HepG2 (cell line): ENCODE results near the gene TMEM220. TPM values are rescaled to one million over a fixed set of nuclear protein-coding genes. Genes with fewer than 3 reads are reported as not detected.

Experiments
- ATAC-seq: fragments of 200-7000 bp; cut with Tn5 transposase; 3 replicates; pipeline ENCODE4 v1.9.1; 2020; ENCODE audit warnings: mild to moderate bottlenecking, moderate library complexity
- BruUV-seq: library from RNA; stranded (reverse); fragments of 400-500 nt; replicated peaks from 2 replicates; lab custom pipeline; 2021; lab: Mats Ljungman, UMichigan
- CTCF ChIA-PET: fragments of 300-600 bp; formaldehyde crosslinking; extraction: SDS; loops from one replicate; lab custom pipeline; 2021; ENCODE audit warnings: low total read pairs, inconsistent platforms, low intra/inter-chr PET ratio; lab: Yijun Ruan, JAX
- POLR2A ChIA-PET: fragments of 350-600 bp; sonication (Branson Sonifier 250); formaldehyde crosslinking; loops from one replicate; lab custom pipeline; 2020; ENCODE audit warnings: antibody characterized with exemption, inconsistent platforms; lab: Yijun Ruan, JAX
- DNase-seq: peaks from one replicate; pipeline ENCODE4 v3.0.0-alpha.2; 2015; ENCODE audit warnings: low spot score
- FAIRE-seq: peaks from 3 replicates; lab custom pipeline; 2011; peaks lifted over from hg19 to GRCh38; lab: Jason Lieb, UNC
- H2AFZ ChIP-seq: one replicate; pipeline ENCODE4 v1.6.1; 2011; ENCODE audit warnings: low read length, inconsistent platforms
- H3K27ac ChIP-seq: fragments of 300-600 bp; 3 replicates; pipeline ENCODE4 v1.8.0; 2011; ENCODE audit warnings: mixed run types, mild to moderate bottlenecking, mixed read lengths, low read length, inconsistent platforms; ENCODE audit not compliant: insufficient read depth; ENCODE audit errors: extremely low read length
- H3K27me3 ChIP-seq, 2 experiments: fragments of 200-600 bp in 1 of 2; 2 replicates in 1 of 2; 3 replicates in 1 of 2; pipeline versions ENCODE4 v1.6.0 to v1.8.0; 2011; ENCODE audit warnings: low read length in 2 of 2, mild to moderate bottlenecking in 2 of 2, moderate library complexity in 2 of 2, inconsistent platforms in 1 of 2; ENCODE audit not compliant: insufficient read depth in 2 of 2, control insufficient read depth in 1 of 2
- H3K36me3 ChIP-seq, 2 experiments: fragments of 200-600 bp in 1 of 2; replicated peaks in 1 of 2; 2 replicates in 1 of 2; 3 replicates in 1 of 2; pipeline versions ENCODE4 v1.5.1 to v1.8.0; 2011; ENCODE audit warnings: low read length in 2 of 2, inconsistent platforms in 1 of 2; ENCODE audit not compliant: insufficient read depth in 2 of 2, control insufficient read depth in 1 of 2
- H3K4me1 ChIP-seq: 2 replicates; pipeline ENCODE4 v1.5.1; 2012; ENCODE audit warnings: low read length, inconsistent platforms; ENCODE audit not compliant: insufficient read depth
- H3K4me2 ChIP-seq: 2 replicates; pipeline ENCODE4 v1.6.0; 2011; ENCODE audit warnings: low read depth, low read length, inconsistent platforms
- H3K4me3 ChIP-seq, 3 experiments: fragments of 200-600 bp in 1 of 3; sonication (generic), shearing (Covaris generic) in 1 of 3; replicated peaks in 1 of 3; 2 replicates each; pipeline ENCODE4 v1.5.1; 2011 to 2016; ENCODE audit warnings: low read length in 3 of 3, inconsistent platforms in 2 of 3, low read depth in 2 of 3, mild to moderate bottlenecking in 2 of 3, control low read depth in 1 of 3, mixed read lengths in 1 of 3; ENCODE audit not compliant: insufficient read depth in 1 of 3
- H3K79me2 ChIP-seq: one replicate; pipeline ENCODE4 v1.6.1; 2011; ENCODE audit warnings: low read length, inconsistent platforms; ENCODE audit not compliant: insufficient read depth
- H3K9ac ChIP-seq: 2 replicates; pipeline ENCODE4 v1.6.0; 2011; ENCODE audit warnings: mild to moderate bottlenecking, low read depth, low read length, inconsistent platforms; ENCODE audit not compliant: insufficient read depth
- H3K9me3 ChIP-seq: 2 replicates; pipeline ENCODE4 v1.5.1; 2012; ENCODE audit warnings: mild to moderate bottlenecking, low read length
- H4K20me1 ChIP-seq: 2 replicates; pipeline ENCODE4 v1.6.0; 2011; ENCODE audit warnings: inconsistent platforms, mild to moderate bottlenecking, low read length, moderate library complexity; ENCODE audit not compliant: insufficient read depth
- NONO ChIP-seq, 2 experiments: fragments of 450-650 bp in 1 of 2; sonication (generic) in 1 of 2; formaldehyde crosslinking in 1 of 2; IDR thresholded peaks in 1 of 2; conservative IDR thresholded peaks in 1 of 2; 2 replicates each; pipeline versions ENCODE4 v1.6.1 to v1.8.0; 2017 to 2022; ENCODE audit warnings: mild to moderate bottlenecking in 1 of 2, missing genetic modification reagents in 1 of 2, moderate library complexity in 1 of 2
- PAX8 ChIP-seq: sonication (generic); formaldehyde crosslinking; IDR thresholded peaks from 2 replicates; pipeline ENCODE4 v1.8.0; 2022; ENCODE audit warnings: mild to moderate bottlenecking, missing genetic modification reagents, borderline replicate concordance
- TERF1 ChIP-seq: sonication (generic); formaldehyde crosslinking; IDR thresholded peaks from 2 replicates; pipeline ENCODE4 v1.8.0; 2022; ENCODE audit warnings: mild to moderate bottlenecking, missing genetic modification reagents, moderate library complexity
- ZNF30 ChIP-seq: sonication (generic); formaldehyde crosslinking; IDR thresholded peaks from 2 replicates; pipeline ENCODE4 v1.5.0; 2020; ENCODE audit warnings: mild to moderate bottlenecking, missing genetic modification reagents
- ZNF317 ChIP-seq: sonication (generic); formaldehyde crosslinking; IDR thresholded peaks from 2 replicates; pipeline ENCODE4 v1.5.0; 2020; ENCODE audit warnings: mild to moderate bottlenecking, missing genetic modification reagents
- ZNF644 ChIP-seq: IDR thresholded peaks from 2 replicates; pipeline ENCODE4 v1.6.1; 2016; ENCODE audit warnings: low read depth
- ZNF704 ChIP-seq: sonication (generic); formaldehyde crosslinking; IDR thresholded peaks from 2 replicates; pipeline ENCODE4 v1.8.1; 2023; ENCODE audit warnings: mild to moderate bottlenecking, inconsistent platforms, moderate library complexity, missing genetic modification reagents, borderline replicate concordance
- WGBS: methylation state at CpG from one replicate; pipeline ENCODE4 v1.1.6; 2017; ENCODE audit warnings: low lambda C conversion rate; 5-methylcytosine and 5-hydroxymethylcytosine counted together
- in situ Hi-C: cut with HindIII; loops from 2 replicates; pipeline ENCODE4 v1.10.0; 2017; ENCODE audit warnings: low pct_unique_long_range_greater_than_20kb; ENCODE audit not compliant: extremely low pct_ligation_motif_present
- intact Hi-C: fragments of 100-400 bp; cut with micrococcal nuclease; formaldehyde crosslinking; loops from one replicate; pipeline ENCODE4 v1.10.0; 2022; ENCODE audit not compliant: unreplicated experiment
- polyA plus RNA-seq, 8 experiments: library from polyadenylated mRNA; depleted of rRNA in 3 of 8; stranded (reverse) in 7 of 8; unstranded in 1 of 8; fragments of >200 nt; fragmentation: Illumina TruSeq in 4 of 8; extraction: Trizol in 4 of 8; gene quantifications; 2 replicates each; pipeline versions ENCODE4 v1.2.1 to v1.2.3, GENCODE V29; 2011 to 2016; ENCODE audit warnings: low read depth in 4 of 8, missing spikeins in 1 of 8, mixed read lengths in 1 of 8; ENCODE audit not compliant: insufficient read depth in 1 of 8
- total RNA-seq, 5 experiments: library from RNA; depleted of rRNA; stranded (reverse); fragments of >200 nt; fragmentation: Illumina TruSeq; extraction: Trizol; gene quantifications; 2 replicates each; pipeline ENCODE4 v1.2.3, GENCODE V29; 2016; ENCODE audit warnings: low read depth in 1 of 5
- TF ChIP-seq, protein P1 (sequence below): sonication (generic); formaldehyde crosslinking; IDR thresholded peaks from 2 replicates; pipeline ENCODE4 v1.8.0; 2022; ENCODE audit warnings: mild to moderate bottlenecking, missing genetic modification reagents, borderline replicate concordance

TMEM220 gene
- total and polyA plus RNA-seq, 2 of the 13 experiments (the other 11 are each of a cell fraction or from before 2014, with no cell fraction given) = 1.3 to 2.2 TPM

DNA sequence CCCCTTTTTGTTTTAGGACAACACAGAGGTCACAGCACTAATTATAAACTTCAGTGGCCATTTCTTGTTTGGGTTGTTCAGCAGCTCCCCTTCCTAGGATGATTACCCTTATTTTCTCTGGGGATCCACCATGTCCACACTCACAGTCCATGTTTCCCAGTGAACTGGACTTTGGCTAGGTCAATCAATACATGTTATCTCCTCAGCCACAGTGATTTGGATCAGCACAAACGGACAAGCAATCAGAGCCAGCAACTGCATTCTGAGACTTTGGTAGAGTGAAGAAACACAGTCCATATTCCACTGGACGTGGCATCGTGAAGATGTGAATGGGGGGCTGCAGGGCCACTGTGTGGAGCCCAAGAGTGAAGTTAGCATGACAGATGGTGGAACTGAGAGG lies 4.6 kb downstream of the TMEM220 start (continued):
- TF ChIP-seq, protein P1, sequence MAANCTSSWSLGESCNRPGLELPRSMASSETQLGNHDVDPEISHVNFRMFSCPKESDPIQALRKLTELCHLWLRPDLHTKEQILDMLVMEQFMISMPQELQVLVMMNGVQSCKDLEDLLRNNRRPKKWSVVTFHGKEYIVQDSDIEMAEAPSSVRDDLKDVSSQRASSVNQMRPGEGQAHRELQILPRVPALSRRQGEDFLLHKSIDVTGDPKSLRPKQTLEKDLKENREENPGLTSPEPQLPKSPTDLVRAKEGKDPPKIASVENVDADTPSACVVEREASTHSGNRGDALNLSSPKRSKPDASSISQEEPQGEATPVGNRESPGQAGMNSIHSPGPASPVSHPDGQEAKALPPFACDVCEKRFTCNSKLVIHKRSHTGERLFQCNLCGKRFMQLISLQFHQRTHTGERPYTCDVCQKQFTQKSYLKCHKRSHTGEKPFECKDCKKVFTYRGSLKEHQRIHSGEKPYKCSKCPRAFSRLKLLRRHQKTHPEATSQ (CRISPR knock-in tag) = peak; percentile 72; the same call in 1 of the 2 replicates
- TF ChIP-seq ZNF30 (CRISPR knock-in tag) = no peak
- peak; percentile 85 for TF ChIP-seq ZNF644
- no peak for TF ChIP-seq ZNF704 (CRISPR knock-in tag)
- TF ChIP-seq, all 625 proteins: peak for 53

DNA sequence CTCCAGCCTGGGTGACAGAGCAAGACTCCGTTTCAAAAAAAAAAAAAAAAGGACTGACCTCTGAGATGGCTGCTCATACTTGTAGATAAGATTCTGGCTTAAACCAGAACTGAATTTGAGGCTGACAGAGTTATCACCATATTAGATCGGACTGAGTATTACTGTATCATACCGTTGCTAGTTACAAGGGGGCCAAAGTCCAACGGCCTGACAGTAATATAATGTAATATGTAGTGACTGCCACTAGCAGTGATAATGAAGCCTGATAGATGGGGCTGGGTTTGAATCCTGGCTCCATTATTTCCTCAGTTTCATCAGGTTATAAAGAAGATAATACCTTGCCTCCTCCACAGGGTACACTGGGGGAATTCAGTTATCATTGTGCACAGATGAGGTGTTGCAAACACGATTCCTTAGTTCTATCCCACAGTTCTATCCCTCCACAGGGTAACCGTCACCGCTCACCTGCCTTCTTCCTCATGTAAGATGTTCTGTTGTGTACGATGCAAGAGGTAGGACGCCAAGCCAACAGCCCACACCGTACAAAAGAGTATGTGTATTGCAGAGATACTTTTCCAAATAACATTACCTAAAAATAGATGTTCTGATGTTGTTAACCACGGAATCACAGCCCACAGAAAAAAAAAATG lies 5.2 kb downstream of the TMEM220 start:
- BruUV-seq = no TSS peak
- H3K79me2 ChIP-seq = no peaks in the 10 kb centered on the region
- TF ChIP-seq NONO (IDR thresholded peaks at IDR 0.05) (no peak), NONO (CRISPR knock-in tag; conservative IDR thresholded peaks at IDR 0.05) (no peak), ZNF317 (no peak), PAX8 (no peak), TERF1 (no peak)
- in situ Hi-C loops = no loop called here
- ATAC-seq (no peak), DNase-seq (no peak), FAIRE-seq (no peak)
- intact Hi-C loops = no loop called here
- ChIA-PET CTCF (no interaction called here), POLR2A (interaction anchor here (0.6 kb wide), 1 partner anchor 160 kb away, joined by 3 read pairs; no protein-coding TSS in a partner anchor)
- WGBS = 86% methylated on average over 11 of the region's 11 CpGs
- H3K27me3 ChIP-seq = no peaks in the 10 kb centered on the region
- no peak overlapping the region for H3K9ac ChIP-seq
- H3K36me3 ChIP-seq = no peaks in the 10 kb centered on the region
- H3K4me3 ChIP-seq = no peak overlapping the region
- no peak overlapping the region for H3K4me2 ChIP-seq
- peak overlapping the region; percentile 35 for H3K27ac ChIP-seq
- H3K9me3 ChIP-seq = no peaks in the 10 kb centered on the region
- H2AFZ ChIP-seq = no peak overlapping the region
- H3K4me1 ChIP-seq = peaks cover 17% of the 10 kb centered on the region
- no peaks in the 10 kb centered on the region for H4K20me1 ChIP-seq
